Measurements from ENCODE around the gene LRRC3C. TPM values are rescaled to one million over a fixed set of nuclear protein-coding genes. Genes with fewer than 3 reads are reported as not detected.

LRRC3C gene
- polyA plus RNA-seq, 3 donors: not detected

- 92% methylated on average over 4 of the region's 8 CpGs for WGBS (ENCODE audit: insufficient coverage)
- no peak overlapping the region for H3K4me3 Mint-ChIP-seq
Observed at GRCh38 chr17:39960524-39961041, 33.1 kb downstream of the LRRC3C start.

GRCh38 chr17:39962642-39963220 is 35.2 kb downstream of the LRRC3C start, which contains the start of gene GSDMA:
Gene GSDMA (plus strand): TSS chr17:39963004. CDS start chr17:39965688, 2,684 bp downstream.
- H3K4me3 ChIP-seq (replicated peaks in 1 of 3; ENCODE audit: low read depth in 2 of 3, low read length in 3 of 3): no peak within 1 kb of the TSS
- peak within 1 kb of the TSS in 1 of 2 donors; percentile 48 for H3K4me3 Mint-ChIP-seq
- H3K27ac ChIP-seq (ENCODE audit: low read depth in 1 of 2, low read length in 2 of 2): no peak within 1 kb of the TSS
- WGBS (ENCODE audit: insufficient coverage): 100% methylated on average over 1 of the region's 6 CpGs
- intact Hi-C loops (cut with micrococcal nuclease): no loop called here
- peaks cover 29% of the 10 kb centered on the region for H3K4me1 Mint-ChIP-seq
- no peak for TF ChIP-seq CTCF (IDR thresholded peaks at IDR 0.05)
- peaks cover 0 to 3% (median 2%) of the 10 kb centered on the region in 3 donors for H3K27me3 Mint-ChIP-seq (ENCODE audit: low read depth in 3 of 3)
- no peak within 1 kb of the TSS for H3K4me2 ChIP-seq (replicated peaks; ENCODE audit: extremely low read depth, low read length, poor library complexity, severe bottlenecking)
- H3K27ac Mint-ChIP-seq: peak within 1 kb of the TSS in 2 of 7 donors; percentile 8 to 45
- H3K36me3 ChIP-seq (replicated peaks in 1 of 2; ENCODE audit: control insufficient read depth in 1 of 2, insufficient read depth in 2 of 2, low read length in 2 of 2): no peaks in the 10 kb centered on the region
- H3K9ac ChIP-seq (ENCODE audit: insufficient read depth, low read length, poor library complexity, severe bottlenecking): no peak within 1 kb of the TSS
- DNase-seq: no peak
- H4K20me1 ChIP-seq (ENCODE audit: insufficient read depth, low read length): no peaks in the 10 kb centered on the region
- no peaks in the 10 kb centered on the region for H3K9me3 ChIP-seq (replicated peaks in 1 of 2; ENCODE audit: control insufficient read depth in 1 of 2, insufficient read depth in 1 of 2, low read length in 2 of 2)
- H3K9me3 Mint-ChIP-seq: peaks cover 0 to 3% (median 0%) of the 10 kb centered on the region in 7 donors
- H3K4me1 ChIP-seq (ENCODE audit: control insufficient read depth in 1 of 2, insufficient read depth in 2 of 2, low read length in 2 of 2): peaks cover 21 to 24% of the 10 kb centered on the region in 2 donors
- H3K27me3 ChIP-seq (ENCODE audit: control insufficient read depth in 2 of 2, insufficient read depth in 2 of 2, low read length in 2 of 2): no peaks in the 10 kb centered on the region
- no peaks in the 10 kb centered on the region for H3K79me2 ChIP-seq (ENCODE audit: insufficient read depth, low read length)
- no peak within 1 kb of the TSS for H2AFZ ChIP-seq (ENCODE audit: insufficient read depth, low read depth, low read length, poor library complexity, severe bottlenecking)
- H3K36me3 Mint-ChIP-seq: no peaks in the 10 kb centered on the region

More at GRCh38 chr17:39960524-39961041, 33.1 kb downstream of the LRRC3C start:
- no peaks in the 10 kb centered on the region for H3K9me3 ChIP-seq (replicated peaks in 1 of 2; ENCODE audit: control insufficient read depth in 1 of 2, insufficient read depth in 1 of 2, low read length in 2 of 2)
- Mint-ChIP-seq H3K9me3 (no peaks in the 10 kb centered on the region), H3K36me3 (no peaks in the 10 kb centered on the region), H3K27ac (peak overlapping the region in 1 of 7 donors; percentile 41), H3K4me1 (peaks cover 13% of the 10 kb centered on the region), H3K27me3 (ENCODE audit: low read depth in 3 of 3) (peaks cover 0 to 3% (median 2%) of the 10 kb centered on the region in 3 donors)
- H2AFZ ChIP-seq (ENCODE audit: insufficient read depth, low read depth, low read length, poor library complexity, severe bottlenecking): no peak overlapping the region
- H3K36me3 ChIP-seq (replicated peaks in 1 of 2; ENCODE audit: control insufficient read depth in 1 of 2, insufficient read depth in 2 of 2, low read length in 2 of 2): no peaks in the 10 kb centered on the region
- H3K9ac ChIP-seq (ENCODE audit: insufficient read depth, low read length, poor library complexity, severe bottlenecking): no peak overlapping the region
- H3K79me2 ChIP-seq (ENCODE audit: insufficient read depth, low read length): no peaks in the 10 kb centered on the region
- H3K4me2 ChIP-seq (replicated peaks; ENCODE audit: extremely low read depth, low read length, poor library complexity, severe bottlenecking): no peak overlapping the region
- no peak overlapping the region for H3K27ac ChIP-seq (ENCODE audit: low read depth in 1 of 2, low read length in 2 of 2)
- intact Hi-C loops (cut with micrococcal nuclease): no loop called here
- no peak for TF ChIP-seq CTCF (IDR thresholded peaks at IDR 0.05)
- H3K27me3 ChIP-seq (ENCODE audit: control insufficient read depth in 2 of 2, insufficient read depth in 2 of 2, low read length in 2 of 2): no peaks in the 10 kb centered on the region
- H3K4me1 ChIP-seq (ENCODE audit: control insufficient read depth in 1 of 2, insufficient read depth in 2 of 2, low read length in 2 of 2): peaks cover 4 to 6% of the 10 kb centered on the region in 2 donors
- no peaks in the 10 kb centered on the region for H4K20me1 ChIP-seq (ENCODE audit: insufficient read depth, low read length)
- no peak overlapping the region for H3K4me3 ChIP-seq (replicated peaks in 1 of 3; ENCODE audit: low read depth in 2 of 3, low read length in 3 of 3)
- DNase-seq: no peak
